K562 treated with DMSO at 1 percent for 24 hours (cell line): Measurements from ENCODE around the gene DPM2. TPM values are rescaled to one million over a fixed set of nuclear protein-coding genes. Genes with fewer than 3 reads are reported as not detected.

ENCODE experiments used
- total RNA-seq: library from RNA; unstranded; fragments of 300-600 nt; gene quantifications from 2 replicates; pipeline ENCODE4 v1.2.3, GENCODE V29; 2022; ENCODE audit warnings: low read depth; ENCODE audit not compliant: insufficient read depth

Gene DPM2, protein sequence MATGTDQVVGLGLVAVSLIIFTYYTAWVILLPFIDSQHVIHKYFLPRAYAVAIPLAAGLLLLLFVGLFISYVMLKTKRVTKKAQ
- total RNA-seq: 71.9 and 76.4 TPM in 2 replicates

DNA sequence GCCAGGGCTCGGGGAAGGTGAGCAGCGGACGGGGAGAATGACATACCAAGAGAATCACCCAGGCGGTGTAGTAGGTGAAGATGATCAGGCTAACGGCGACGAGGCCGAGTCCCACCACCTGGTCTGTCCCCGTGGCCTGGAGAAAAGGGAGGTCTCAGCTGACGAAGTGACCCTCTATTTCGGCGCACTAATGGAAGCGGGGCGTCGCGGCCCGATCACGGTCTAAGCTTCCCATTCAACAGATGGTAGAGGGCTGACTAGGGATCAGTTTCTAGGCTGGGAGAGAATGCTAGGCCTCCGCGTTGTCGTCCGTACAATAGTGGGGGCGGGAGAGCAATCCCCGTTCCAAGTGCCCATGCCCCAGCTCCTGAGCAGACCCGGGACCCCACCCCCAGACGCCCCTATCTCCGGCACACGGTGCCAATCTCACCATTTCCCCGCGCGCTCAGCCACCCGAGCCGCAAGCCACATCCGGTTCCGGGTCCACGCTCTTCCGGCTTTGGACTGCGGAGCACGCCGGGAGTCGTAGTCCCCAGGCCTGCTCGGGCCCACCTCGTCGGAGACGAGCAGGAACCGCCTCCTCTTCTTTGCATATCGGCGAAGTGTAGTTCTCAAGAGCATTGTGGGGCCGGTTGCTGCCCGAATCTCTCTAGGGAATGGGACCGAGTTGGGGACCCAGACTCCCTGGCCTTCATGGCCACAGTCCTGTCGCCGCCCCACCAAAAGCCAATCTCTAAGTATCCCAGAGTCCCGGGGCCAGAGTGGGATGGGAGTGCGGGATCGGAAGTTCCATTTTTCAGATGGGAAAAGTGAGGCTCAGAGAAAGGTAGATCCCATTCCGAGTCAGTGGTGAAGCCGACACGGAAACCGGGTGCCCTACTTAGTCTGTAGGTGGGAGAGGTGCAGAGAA, at the start of gene DPM2:
DPM2 (minus strand) TSS at position 467 of the 910 bp plus-strand sequence; CDS start at position 433, 34 bp downstream.

DNA sequence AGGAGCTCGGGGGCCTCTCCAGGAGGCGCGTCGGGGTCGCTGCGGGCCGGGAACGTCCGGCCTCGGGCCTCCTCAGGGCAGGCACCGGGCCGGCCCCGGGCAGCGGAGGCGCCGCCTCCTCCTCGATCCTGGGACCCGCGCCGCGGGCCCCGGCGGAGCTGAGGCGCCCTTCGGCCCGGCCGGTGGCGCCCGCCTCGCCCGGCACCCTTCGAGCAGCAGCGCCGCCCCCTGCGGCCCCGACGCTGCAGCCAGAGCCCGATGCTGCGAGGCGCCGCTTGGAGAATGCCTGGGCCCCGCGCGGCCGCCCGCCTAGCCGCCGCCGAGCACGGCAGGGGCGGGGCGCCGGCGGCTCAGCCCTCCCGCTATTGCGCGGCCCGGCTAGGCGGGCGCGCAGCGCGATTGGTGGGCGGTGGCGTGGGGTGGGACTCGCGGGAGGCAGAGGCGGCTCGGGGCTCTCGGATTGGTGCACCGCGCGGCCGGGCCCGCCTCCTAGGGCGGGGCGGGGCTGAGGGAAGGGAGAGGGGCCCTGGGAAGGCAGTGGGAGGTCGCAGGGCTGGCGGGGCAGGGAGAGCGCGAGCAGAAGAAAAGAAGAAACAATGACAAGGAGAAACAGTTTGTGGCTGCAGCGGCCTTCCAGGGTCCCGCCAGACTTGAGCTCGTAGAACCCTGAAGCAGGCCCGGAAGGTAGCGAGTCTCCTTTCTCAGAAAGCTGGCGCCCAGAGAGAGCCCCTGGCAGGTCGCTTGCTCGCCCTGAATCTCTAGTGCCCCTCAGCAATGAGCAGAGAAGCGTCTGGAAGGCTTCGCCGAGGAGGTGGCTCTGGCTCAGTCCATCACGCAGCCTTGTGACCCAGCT, 43.3 kb upstream of the DPM2 start, which contains the start of gene EEIG1:
EEIG1 (minus strand) TSS at position 284 of the 853 bp plus-strand sequence. CDS start 852 bp downstream, outside the sequence.

DNA sequence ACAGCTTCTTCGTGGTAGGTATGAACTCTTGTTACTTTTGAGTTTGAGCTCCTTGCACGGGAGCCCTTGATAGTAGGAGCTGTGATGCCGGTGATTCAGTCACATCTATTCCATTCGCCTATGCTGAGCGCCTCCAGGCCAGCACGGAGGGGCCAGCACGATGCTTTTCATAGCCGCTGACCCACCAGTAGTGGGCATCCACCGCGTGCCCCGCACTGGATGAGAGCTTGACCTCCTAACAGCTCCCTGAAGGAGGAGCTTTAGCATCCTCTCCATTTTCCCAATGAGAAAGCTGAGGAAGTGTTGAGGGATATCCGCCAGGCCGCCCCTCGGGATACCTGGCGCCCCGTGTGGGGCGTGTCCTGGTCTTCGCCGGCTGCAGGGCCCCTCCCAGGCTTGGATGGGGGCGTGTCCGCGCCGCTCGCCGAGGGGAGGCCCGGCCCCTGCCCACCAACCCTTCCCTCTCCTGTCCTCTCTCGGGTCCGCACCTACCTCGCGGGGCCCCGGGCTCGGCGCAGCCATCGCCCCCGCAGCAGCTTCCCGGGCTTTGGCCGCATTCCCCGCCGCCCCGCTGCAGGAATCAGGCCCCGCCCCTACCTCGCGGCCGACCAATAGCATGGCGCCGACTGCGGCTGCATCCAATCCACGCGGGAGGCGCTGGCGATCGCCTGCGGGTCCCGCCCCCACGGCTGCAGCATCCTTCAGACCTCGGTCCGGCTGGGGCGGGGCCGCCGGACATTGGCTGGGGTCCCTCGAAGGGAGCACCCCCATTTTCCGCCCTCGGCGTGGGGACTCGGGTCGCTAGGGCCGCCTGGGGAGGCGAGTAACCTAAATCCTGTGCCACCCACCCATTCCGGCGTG, 7.2 kb downstream of the DPM2 start, which contains the start of gene PIP5KL1:
PIP5KL1 (minus strand) TSS at position 547 of the 861 bp plus-strand sequence; CDS start at position 522, 25 bp downstream.

DNA sequence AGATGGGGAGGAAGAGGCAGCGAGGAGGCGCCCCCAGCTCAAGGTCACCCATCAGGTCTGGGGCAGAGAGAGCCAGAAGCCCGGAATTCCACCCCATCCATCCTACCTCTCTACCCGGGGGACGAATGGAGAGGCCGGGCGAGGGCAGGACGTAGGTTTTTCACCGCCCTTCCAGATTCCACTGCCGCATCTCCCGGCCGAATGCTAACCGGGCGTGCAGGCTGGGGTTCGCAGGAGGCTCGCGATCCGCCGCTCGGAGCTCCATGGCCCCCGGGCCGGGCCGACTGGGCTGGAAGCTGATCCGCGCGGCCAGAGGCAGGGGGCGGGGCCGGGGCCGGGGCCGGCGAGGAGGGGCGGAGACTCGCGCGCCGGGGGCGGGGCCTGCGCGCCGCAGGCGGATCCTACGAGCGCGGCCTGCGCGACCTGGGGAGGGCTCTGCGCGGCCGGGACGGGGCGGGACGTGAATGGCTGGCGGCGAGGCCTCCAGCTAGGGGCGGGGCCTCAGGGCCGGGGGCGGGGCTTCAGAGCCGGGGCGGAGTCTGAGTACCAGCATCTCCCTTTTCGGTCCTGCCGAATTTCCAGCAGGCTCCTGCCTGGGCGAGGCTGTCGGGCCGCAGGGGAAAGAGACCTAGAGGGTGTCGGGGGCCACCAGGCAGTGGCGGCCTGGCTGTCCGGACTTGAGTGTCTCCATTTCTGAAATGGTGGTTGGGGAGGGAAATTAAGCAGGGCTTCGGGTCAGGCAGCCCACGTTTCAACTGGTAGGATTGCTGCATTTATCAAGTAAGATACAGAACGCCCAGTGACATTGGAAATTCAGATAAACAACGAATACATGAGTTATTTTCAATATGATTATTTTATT, 20.7 kb downstream of the DPM2 start, which contains the start of gene ST6GALNAC4:
ST6GALNAC4 (minus strand) TSS at position 322 of the 862 bp plus-strand sequence. CDS start 622 bp downstream, outside the sequence.

DNA sequence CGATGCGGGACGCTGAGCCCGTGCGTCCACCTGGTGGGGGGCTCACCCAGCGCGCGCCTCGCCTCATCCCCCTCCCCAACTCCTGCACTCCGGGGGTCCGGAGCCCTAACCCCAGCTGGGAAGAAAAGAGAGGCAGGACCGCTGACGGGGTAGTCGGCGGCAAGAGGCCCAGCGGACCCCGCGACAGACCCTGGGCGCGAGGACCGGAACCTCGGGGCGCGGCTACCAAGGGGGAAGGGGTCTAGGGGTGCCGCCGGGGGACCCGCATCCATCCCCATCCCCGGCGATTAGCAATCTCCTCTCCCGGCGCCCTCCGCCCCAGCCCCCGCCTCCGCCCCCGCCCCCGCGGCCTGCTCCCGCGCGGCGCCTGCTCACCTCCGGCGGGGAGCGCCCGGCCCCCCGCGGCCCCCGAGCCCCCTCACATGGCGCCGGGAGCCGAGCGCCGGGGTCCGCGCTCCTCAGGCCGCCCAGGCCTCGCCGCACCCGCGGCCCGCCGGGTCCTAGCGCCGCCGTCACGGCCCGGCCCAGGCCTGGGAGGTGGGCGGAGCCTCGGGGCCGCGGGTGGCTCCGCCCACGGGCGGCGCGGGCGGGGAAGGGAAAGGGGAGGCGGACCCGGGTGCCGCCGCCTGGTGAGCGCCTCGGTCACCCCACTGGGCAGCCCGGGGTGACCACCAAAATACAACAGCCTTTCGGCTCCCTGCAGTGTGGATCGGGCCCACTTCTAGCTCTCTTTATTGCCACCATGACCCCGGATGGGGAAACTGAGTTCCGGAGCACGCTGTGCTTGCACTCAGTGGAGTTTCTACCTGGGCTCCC, 38.3 kb downstream of the DPM2 start, which contains the start of gene ST6GALNAC6:
ST6GALNAC6 (minus strand) TSS at position 476 of the 816 bp plus-strand sequence. CDS start 1,622 bp downstream, outside the sequence.

Other genes with a start within 250 kb of the DPM2 start
- 0.49 TPM in 1 of 2 replicates, not detected in the other for gene CFAP157, start 230.9 kb downstream of the DPM2 start, total RNA-seq
- gene PTRH1, start 222.2 kb downstream of the DPM2 start, total RNA-seq: 21.6 and 28.0 TPM in 2 replicates
- gene TTC16, start 221.8 kb downstream of the DPM2 start, total RNA-seq: not detected in 2 replicates
- 107 and 113 TPM in 2 replicates for gene TOR2A, start 202.6 kb downstream of the DPM2 start, total RNA-seq
- 3.2 and 4.1 TPM in 2 replicates for gene SH2D3C, start 159.2 kb downstream of the DPM2 start, total RNA-seq
- gene CDK9, start 151.8 kb downstream of the DPM2 start, total RNA-seq: 91.4 and 92.0 TPM in 2 replicates
- gene FPGS, start 135.0 kb downstream of the DPM2 start, total RNA-seq: 61.7 and 73.2 TPM in 2 replicates
- 2.2 and 3.2 TPM in 2 replicates for gene ENG, start 83.2 kb downstream of the DPM2 start, total RNA-seq
- gene AK1, start 60.2 kb downstream of the DPM2 start, total RNA-seq: 72.9 and 77.4 TPM in 2 replicates
- 16.2 and 23.4 TPM in 2 replicates for gene ST6GALNAC6, start 38.3 kb downstream of the DPM2 start, total RNA-seq
- 49.0 and 60.9 TPM in 2 replicates for gene ST6GALNAC4, start 20.8 kb downstream of the DPM2 start, total RNA-seq
- 2.8 and 4.9 TPM in 2 replicates for gene PIP5KL1, start 7.1 kb downstream of the DPM2 start, total RNA-seq
- 48.1 and 48.9 TPM in 2 replicates for gene EEIG1, start 43.1 kb upstream of the DPM2 start, total RNA-seq
- 20.5 and 24.2 TPM in 2 replicates for gene NAIF1, start 129.5 kb upstream of the DPM2 start, total RNA-seq
- 40.3 and 40.4 TPM in 2 replicates for gene SLC25A25, start 130.4 kb upstream of the DPM2 start, total RNA-seq
- 66.6 and 70.1 TPM in 2 replicates for gene PTGES2, start 189.9 kb upstream of the DPM2 start, total RNA-seq
- gene LCN2, start 211.6 kb upstream of the DPM2 start, total RNA-seq: not detected in 2 replicates
- gene BBLN, start 222.4 kb upstream of the DPM2 start, total RNA-seq: 532 and 580 TPM in 2 replicates